B cell (primary cell): ENCODE data around the gene BTG1. TPM values are rescaled to one million over a fixed set of nuclear protein-coding genes. Genes with fewer than 3 reads are reported as not detected.
"Not testable (repeated sequence)": the region's sequence is repeated elsewhere in the genome, so short reads cannot be mapped to it uniquely, and the experiment has no call there.

Experiments
- ATAC-seq: fragments of 200-7000 bp; cut with Tn5 transposase; one replicate; pipeline ENCODE4 v1.10.0; 2021; ENCODE audit warnings: low read depth, mild to moderate bottlenecking, moderate number of reproducible peaks, moderate library complexity
- CTCF ChIA-PET: fragments of 350-600 bp; sonication (Branson Sonifier 250); formaldehyde crosslinking; loops from one replicate; lab custom pipeline; 2021; ENCODE audit warnings: antibody characterized with exemption, inconsistent platforms; lab: Charles Lee
- POLR2A ChIA-PET: fragments of 350-600 bp; sonication (Branson Sonifier 250); formaldehyde crosslinking; loops from one replicate; lab custom pipeline; 2021; ENCODE audit warnings: antibody characterized with exemption; lab: Charles Lee
- DNase-seq: peaks from one replicate; pipeline ENCODE4 v3.0.0; 2013
- H2AFZ ChIP-seq: 2 replicates; pipeline ENCODE4 v1.6.1; 2012; ENCODE audit warnings: mild to moderate bottlenecking, low read depth, low read length; ENCODE audit not compliant: insufficient read depth, poor library complexity, severe bottlenecking
- H3K27ac ChIP-seq, 2 donors: 1 replicate in 1 of 2; 2 replicates in 1 of 2; pipeline ENCODE4 v1.5.1; 2012 to 2013; ENCODE audit warnings: low read length in 2 of 2, mild to moderate bottlenecking in 2 of 2, moderate library complexity in 1 of 2
- H3K27me3 ChIP-seq, 4 experiments: fragments of 200-600 bp in 1 of 4; sonication (generic) in 1 of 4; replicated peaks in 1 of 4; 1 replicate in 2 of 4; 2 replicates in 2 of 4; pipeline versions ENCODE4 v1.6.1 to v1.7.0; 2013 to 2016; ENCODE audit warnings: low read length in 3 of 4, mild to moderate bottlenecking in 2 of 4, mixed read lengths in 1 of 4, moderate library complexity in 1 of 4; ENCODE audit not compliant: insufficient read depth in 4 of 4, control insufficient read depth in 3 of 4; ENCODE audit errors: control extremely low read depth in 1 of 4
- H3K36me3 ChIP-seq, 2 experiments: replicated peaks in 1 of 2; 1 replicate in 1 of 2; 2 replicates in 1 of 2; pipeline versions ENCODE4 v1.6.1 to v1.7.1; 2013; ENCODE audit warnings: low read length in 1 of 2; ENCODE audit not compliant: insufficient read depth in 2 of 2, control insufficient read depth in 1 of 2; ENCODE audit errors: control extremely low read depth in 1 of 2, extremely low read depth in 1 of 2
- H3K4me1 ChIP-seq, 2 donors: fragments of 200-600 bp in 1 of 2; sonication (generic) in 1 of 2; 1 replicate in 1 of 2; 2 replicates in 1 of 2; pipeline versions ENCODE4 v1.5.1 to v1.6.1; 2013 to 2017; ENCODE audit warnings: low read length in 2 of 2; ENCODE audit not compliant: control insufficient read depth in 2 of 2, insufficient read depth in 2 of 2
- H3K4me2 ChIP-seq: replicated peaks from 2 replicates; pipeline ENCODE3; 2012; ENCODE audit warnings: mild to moderate bottlenecking, low read depth, low read length; ENCODE audit not compliant: poor library complexity, severe bottlenecking
- H3K4me3 ChIP-seq, 5 experiments: fragments of 200-600 bp in 1 of 5; sonication (generic) in 1 of 5; 1 replicate in 3 of 5; 2 replicates in 2 of 5; pipeline versions ENCODE4 v1.5.1 to v1.7.0; 2011 to 2016; ENCODE audit warnings: low read length in 4 of 5, mild to moderate bottlenecking in 4 of 5, low read depth in 2 of 5, control low read depth in 1 of 5, moderate library complexity in 1 of 5; ENCODE audit not compliant: insufficient read depth in 1 of 5; ENCODE audit errors: control extremely low read depth in 1 of 5, extremely low read depth in 1 of 5
- H3K79me2 ChIP-seq: fragments of 200-600 bp; sonication (generic); one replicate; pipeline ENCODE4 v1.6.0; 2016; ENCODE audit warnings: low read length; ENCODE audit not compliant: control insufficient read depth, insufficient read depth
- H3K9ac ChIP-seq: fragments of 200-600 bp; sonication (generic); 2 replicates; pipeline ENCODE4 v1.6.1; 2017; ENCODE audit warnings: mild to moderate bottlenecking, low read length, moderate library complexity
- H3K9me3 ChIP-seq, 3 donors: one replicate each; pipeline versions ENCODE4 v1.6.1 to v1.7.1; 2013; ENCODE audit warnings: low read length in 2 of 3; ENCODE audit not compliant: control insufficient read depth in 2 of 3, insufficient read depth in 1 of 3; ENCODE audit errors: control extremely low read depth in 1 of 3
- H4K20me1 ChIP-seq: 2 replicates; pipeline ENCODE4 v1.6.0; 2012; ENCODE audit warnings: mild to moderate bottlenecking, low read length; ENCODE audit not compliant: insufficient read depth, control insufficient read depth, poor library complexity, severe bottlenecking
- H3K27ac Mint-ChIP-seq: one replicate; pipeline ENCODE4 v1.8.0; 2021; ENCODE audit warnings: mixed read lengths
- H3K27me3 Mint-ChIP-seq: one replicate; pipeline ENCODE4 v1.8.0; 2021; ENCODE audit warnings: mixed read lengths
- H3K4me1 Mint-ChIP-seq: one replicate; pipeline ENCODE4 v1.8.0; 2021; ENCODE audit warnings: mixed read lengths
- H3K4me3 Mint-ChIP-seq: one replicate; pipeline ENCODE4 v1.8.0; 2021; ENCODE audit warnings: mixed read lengths
- H3K9me3 Mint-ChIP-seq: one replicate; pipeline ENCODE4 v1.8.0; 2022; ENCODE audit warnings: mixed read lengths; ENCODE audit not compliant: insufficient read depth
- CTCF ChIP-seq: fragments of 200-600 bp; IDR thresholded peaks from one replicate; pipeline ENCODE4 v1.8.0; 2022; ENCODE audit warnings: antibody characterized with exemption, mild to moderate bottlenecking
- EZH2 ChIP-seq: IDR thresholded peaks from 2 replicates; pipeline ENCODE4 v1.6.1; 2012; ENCODE audit warnings: borderline replicate concordance, low read depth, mild to moderate bottlenecking, moderate library complexity, low read length; ENCODE audit not compliant: insufficient read depth, poor library complexity, severe bottlenecking
- WGBS: methylation state at CpG from one replicate; pipeline ENCODE4 v1.1.5; 2013; ENCODE audit warnings: missing lambda C conversion rate; ENCODE audit not compliant: insufficient coverage; 5-methylcytosine and 5-hydroxymethylcytosine counted together
- intact Hi-C: fragments of 100-400 bp; cut with micrococcal nuclease; formaldehyde crosslinking; loops from one replicate; pipeline ENCODE4 v1.10.0; 2022
- polyA plus RNA-seq: library from polyadenylated mRNA; depleted of rRNA; stranded (reverse); fragments of >200 nt; gene quantifications from 2 replicates; pipeline ENCODE4 v1.2.3, GENCODE V29; 2012
- total RNA-seq, 2 donors: library from RNA; stranded (reverse); fragments of 120-200 nt in 1 of 2; gene quantifications; 1 replicate in 1 of 2; 2 replicates in 1 of 2; pipeline versions ENCODE4 v1.2.3 to v1.2.4, GENCODE V29; 2013 to 2022

Gene BTG1
- total and polyA plus RNA-seq, 2 donors (not counting 1 experiment from before 2014, with no cell fraction given): 322 to 733 TPM

DNA sequence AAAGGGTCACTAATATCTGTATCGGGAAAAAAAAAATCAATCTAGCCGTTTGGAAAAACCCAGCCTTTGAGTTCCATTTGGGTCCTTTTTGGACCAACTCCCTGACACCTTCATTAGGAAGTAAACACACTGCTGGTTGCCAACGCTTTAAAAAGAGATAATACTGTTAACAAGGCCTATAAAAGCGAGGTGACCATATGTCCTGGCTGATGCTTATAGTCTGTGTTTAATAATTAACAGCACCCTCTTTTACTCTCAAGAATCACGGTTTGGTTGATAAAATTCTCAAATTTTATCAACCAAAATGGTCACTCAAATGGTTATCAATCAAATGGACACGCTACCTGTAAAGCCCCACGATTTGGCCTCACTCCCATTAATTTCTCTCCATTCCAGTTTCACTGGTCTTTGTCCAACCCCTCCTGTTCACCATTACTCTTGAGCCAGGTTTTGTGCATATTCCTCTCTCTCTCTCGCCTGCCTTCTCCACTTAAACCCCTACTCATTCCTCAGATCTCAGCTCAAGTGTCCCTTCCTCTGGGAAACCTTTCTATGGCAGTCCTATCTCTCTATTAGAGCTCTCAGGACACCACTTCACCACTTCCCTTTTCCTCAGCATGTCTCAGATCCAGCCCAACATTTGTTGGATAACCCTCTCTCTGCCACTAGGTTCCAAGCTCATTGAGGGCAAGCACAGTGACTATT lies 9.5 kb downstream of the BTG1 start:
- Histone ChIP-seq H3K4me3 (peak overlapping the region in 4 of 5 experiments; percentile 5 to 100 (median 50)), H3K27me3 (no peaks in the 10 kb centered on the region), H3K4me2 (peak overlapping the region; percentile 76), H3K36me3 (peaks cover 4 to 25% of the 10 kb centered on the region in 2 experiments), H3K9me3 (no peaks in the 10 kb centered on the region), H3K79me2 (peaks cover 100% of the 10 kb centered on the region), H4K20me1 (peaks cover 88% of the 10 kb centered on the region), H2AFZ (no peak overlapping the region), H3K9ac (peak overlapping the region; percentile 93), H3K4me1 (peaks cover 74 to 89% of the 10 kb centered on the region in 2 donors), H3K27ac (peak overlapping the region in 1 of 2 donors; percentile 63)
- Mint-ChIP-seq H3K27ac (peak overlapping the region; percentile 23), H3K27me3 (no peaks in the 10 kb centered on the region), H3K9me3 (no peaks in the 10 kb centered on the region), H3K4me3 (peak overlapping the region; percentile 98), H3K4me1 (peaks cover 84% of the 10 kb centered on the region)
- DNase-seq (no peak), ATAC-seq (no peak)
- TF ChIP-seq EZH2 (no peak), CTCF (no peak)
- POLR2A ChIA-PET: interaction anchor here (0.6 to 4.3 kb wide), 7 partner anchors 8 to 407 kb away, joined by 3 to 26 read pairs (median 4); partner anchors contain the start of gene BTG1
- CTCF ChIA-PET: interaction anchor here (0.7 to 3.0 kb wide), 9 partner anchors 10 to 754 kb away, joined by 3 to 16 read pairs (median 4); partner anchors contain the start of gene BTG1
- intact Hi-C loops: no loop called here
- WGBS: 100% methylated on average over 6 of the region's 8 CpGs

DNA sequence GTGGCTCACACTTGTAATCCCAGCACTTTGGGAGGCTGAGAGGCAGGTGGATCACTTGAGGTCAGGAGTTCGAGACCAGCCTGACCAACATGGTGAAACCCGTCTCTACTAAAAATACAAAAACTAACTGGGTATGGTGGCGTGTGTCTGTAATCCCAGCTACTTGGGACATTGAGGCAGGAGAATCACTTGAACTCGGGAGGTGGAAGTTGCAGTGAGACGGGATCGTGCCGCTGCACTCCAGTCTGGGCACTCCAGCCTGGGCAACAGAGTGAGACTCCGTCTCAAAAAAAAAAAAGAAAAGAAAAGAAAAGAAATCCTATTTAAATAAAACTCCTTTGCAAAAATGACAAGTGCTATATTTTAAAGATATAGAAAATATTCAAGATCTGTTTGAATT lies 10.1 kb downstream of the BTG1 start:
- CTCF ChIA-PET: interaction anchor here (0.7 to 2.9 kb wide), 7 partner anchors 23 to 476 kb away, joined by 3 to 16 read pairs (median 3); no protein-coding TSS in a partner anchor
- H3K4me1 ChIP-seq: peaks cover 74 to 90% of the 10 kb centered on the region in 2 donors
- peak overlapping the region; percentile 12 for H3K27ac Mint-ChIP-seq

More for the DNA sequence above, 10.1 kb downstream of the BTG1 start:
- WGBS: 80% methylated on average over 1 of the region's 8 CpGs
- H3K9ac ChIP-seq, H3K9me3 Mint-ChIP-seq, DNase-seq, H3K4me3 ChIP-seq, H3K27me3 ChIP-seq, H3K27me3 Mint-ChIP-seq, ATAC-seq, H3K9me3 ChIP-seq, H2AFZ ChIP-seq: not testable (repeated sequence)
- POLR2A ChIA-PET: interaction anchor here (0.7 to 4.3 kb wide), 3 partner anchors 9 to 408 kb away, joined by 3 to 26 read pairs (median 3); partner anchors contain the start of gene BTG1
- peaks cover 100% of the 10 kb centered on the region for H3K79me2 ChIP-seq
- Mint-ChIP-seq H3K4me1 (peaks cover 88% of the 10 kb centered on the region), H3K4me3 (peak overlapping the region; percentile 98)
- peak overlapping the region in 1 of 2 donors; percentile 75 for H3K27ac ChIP-seq
- peaks cover 82% of the 10 kb centered on the region for H4K20me1 ChIP-seq
- peaks cover 4 to 19% of the 10 kb centered on the region in 2 experiments for H3K36me3 ChIP-seq
- intact Hi-C loops: loop anchor here (2.0 kb wide), 1 partner anchor 101 kb away; no protein-coding TSS in a partner anchor
- peak overlapping the region; percentile 76 for H3K4me2 ChIP-seq
